ENCODE measurements around the gene COIL. TPM values are rescaled to one million over a fixed set of nuclear protein-coding genes. Genes with fewer than 3 reads are reported as not detected.
A peak's percentile ranks its signal among the peaks of the same experiment; 100 is the strongest.

Gene COIL
- polyA plus RNA-seq, 3 donors: 3.0 to 6.6 (median 5.3) TPM

DNA sequence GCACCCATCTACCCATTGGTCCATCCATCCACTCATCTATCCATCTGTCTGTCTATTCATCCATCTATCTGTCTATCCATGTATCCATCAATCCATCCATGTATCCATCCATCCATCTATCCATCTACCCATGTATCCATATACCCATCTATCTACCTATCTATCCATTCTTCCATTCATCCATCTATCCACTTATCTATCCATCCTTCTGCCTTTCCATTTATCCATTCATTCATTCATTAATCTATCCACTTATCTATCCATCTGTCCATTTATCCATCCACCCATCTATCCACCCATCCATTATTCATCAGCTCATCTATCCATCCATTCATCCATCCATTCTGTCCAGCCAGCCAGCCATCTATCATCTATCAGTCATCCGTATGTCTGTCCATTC, 68.5 kb downstream of the COIL start:
- Histone ChIP-seq H3K27ac (ENCODE audit: low read depth in 1 of 2, low read length in 2 of 2) (no peak overlapping the region), H3K27me3 (ENCODE audit: control insufficient read depth in 2 of 2, insufficient read depth in 2 of 2, low read length in 2 of 2) (no peaks in the 10 kb centered on the region)
- H3K4me3 Mint-ChIP-seq: no peak overlapping the region

DNA sequence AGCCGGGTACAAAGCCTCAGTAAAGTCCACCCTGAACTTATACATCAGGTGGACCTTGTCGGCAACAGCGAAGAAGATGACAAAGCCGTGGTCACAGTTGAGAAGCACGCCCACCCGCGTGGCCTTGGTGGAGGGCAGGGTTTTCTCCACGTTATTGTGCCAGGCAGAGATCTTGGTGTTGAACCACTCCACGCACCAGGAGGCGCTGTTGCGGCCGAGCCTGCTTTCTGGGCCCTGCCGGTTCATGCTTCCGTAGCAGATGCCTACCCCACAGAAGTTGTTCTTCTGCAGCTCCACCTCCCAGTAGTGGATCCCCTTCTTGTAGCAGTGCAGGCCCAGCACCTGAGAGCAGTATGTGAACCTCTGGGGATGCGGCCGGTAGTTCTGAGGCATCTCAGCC, 69.1 kb downstream of the COIL start:
- intact Hi-C loops (cut with micrococcal nuclease): loop anchor here in 1 of 2 donors (5.0 kb wide), 1 partner anchor 51 kb away; no protein-coding TSS in a partner anchor
- no peak overlapping the region for H3K27ac ChIP-seq (ENCODE audit: low read depth in 1 of 2, low read length in 2 of 2)
- H3K4me3 ChIP-seq (replicated peaks in 1 of 3; ENCODE audit: low read depth in 2 of 3, low read length in 3 of 3): no peak overlapping the region
- no peaks in the 10 kb centered on the region for H3K27me3 Mint-ChIP-seq (ENCODE audit: low read depth in 3 of 3)
- no peak overlapping the region for H3K27ac Mint-ChIP-seq
- peaks cover 4% of the 10 kb centered on the region for H3K4me1 Mint-ChIP-seq
- H3K9me3 ChIP-seq (replicated peaks in 1 of 2; ENCODE audit: control insufficient read depth in 1 of 2, insufficient read depth in 1 of 2, low read length in 2 of 2): peaks cover 23 to 27% of the 10 kb centered on the region in 2 donors
- TF ChIP-seq, protein P1, sequence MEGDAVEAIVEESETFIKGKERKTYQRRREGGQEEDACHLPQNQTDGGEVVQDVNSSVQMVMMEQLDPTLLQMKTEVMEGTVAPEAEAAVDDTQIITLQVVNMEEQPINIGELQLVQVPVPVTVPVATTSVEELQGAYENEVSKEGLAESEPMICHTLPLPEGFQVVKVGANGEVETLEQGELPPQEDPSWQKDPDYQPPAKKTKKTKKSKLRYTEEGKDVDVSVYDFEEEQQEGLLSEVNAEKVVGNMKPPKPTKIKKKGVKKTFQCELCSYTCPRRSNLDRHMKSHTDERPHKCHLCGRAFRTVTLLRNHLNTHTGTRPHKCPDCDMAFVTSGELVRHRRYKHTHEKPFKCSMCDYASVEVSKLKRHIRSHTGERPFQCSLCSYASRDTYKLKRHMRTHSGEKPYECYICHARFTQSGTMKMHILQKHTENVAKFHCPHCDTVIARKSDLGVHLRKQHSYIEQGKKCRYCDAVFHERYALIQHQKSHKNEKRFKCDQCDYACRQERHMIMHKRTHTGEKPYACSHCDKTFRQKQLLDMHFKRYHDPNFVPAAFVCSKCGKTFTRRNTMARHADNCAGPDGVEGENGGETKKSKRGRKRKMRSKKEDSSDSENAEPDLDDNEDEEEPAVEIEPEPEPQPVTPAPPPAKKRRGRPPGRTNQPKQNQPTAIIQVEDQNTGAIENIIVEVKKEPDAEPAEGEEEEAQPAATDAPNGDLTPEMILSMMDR (IDR thresholded peaks at IDR 0.05): peak; percentile 71
- no peaks in the 10 kb centered on the region for H3K27me3 ChIP-seq (ENCODE audit: control insufficient read depth in 2 of 2, insufficient read depth in 2 of 2, low read length in 2 of 2)
- H3K36me3 ChIP-seq (replicated peaks in 1 of 2; ENCODE audit: control insufficient read depth in 1 of 2, insufficient read depth in 2 of 2, low read length in 2 of 2): peaks cover 85 to 100% of the 10 kb centered on the region in 2 donors
- H3K4me2 ChIP-seq (replicated peaks; ENCODE audit: extremely low read depth, low read length, poor library complexity, severe bottlenecking): no peak overlapping the region
- H4K20me1 ChIP-seq (ENCODE audit: insufficient read depth, low read length): peaks cover 99% of the 10 kb centered on the region
- 93% methylated on average over 16 of the region's 16 CpGs for WGBS (ENCODE audit: insufficient coverage)
- H3K9ac ChIP-seq (ENCODE audit: insufficient read depth, low read length, poor library complexity, severe bottlenecking): no peak overlapping the region
- H3K36me3 Mint-ChIP-seq: peaks cover 95 to 100% of the 10 kb centered on the region in 2 donors
- peaks cover 27% of the 10 kb centered on the region for H3K79me2 ChIP-seq (ENCODE audit: insufficient read depth, low read length)
- peaks cover 12 to 35% (median 25%) of the 10 kb centered on the region in 7 donors for H3K9me3 Mint-ChIP-seq
- DNase-seq: peak in 1 of 3 donors; percentile 40
- no peak overlapping the region for H3K4me3 Mint-ChIP-seq
- no peak overlapping the region for H2AFZ ChIP-seq (ENCODE audit: insufficient read depth, low read depth, low read length, poor library complexity, severe bottlenecking)
- no peaks in the 10 kb centered on the region for H3K4me1 ChIP-seq (ENCODE audit: control insufficient read depth in 1 of 2, insufficient read depth in 2 of 2, low read length in 2 of 2)

More for the DNA sequence above, 68.5 kb downstream of the COIL start:
- Histone ChIP-seq H3K79me2 (ENCODE audit: insufficient read depth, low read length) (peaks cover 31% of the 10 kb centered on the region), H3K9ac (ENCODE audit: insufficient read depth, low read length, poor library complexity, severe bottlenecking) (no peak overlapping the region), H3K4me3 (replicated peaks in 1 of 3; ENCODE audit: low read depth in 2 of 3, low read length in 3 of 3) (no peak overlapping the region), H2AFZ (ENCODE audit: insufficient read depth, low read depth, low read length, poor library complexity, severe bottlenecking) (no peak overlapping the region), H3K4me1 (ENCODE audit: control insufficient read depth in 1 of 2, insufficient read depth in 2 of 2, low read length in 2 of 2) (no peaks in the 10 kb centered on the region), H4K20me1 (ENCODE audit: insufficient read depth, low read length) (peaks cover 99% of the 10 kb centered on the region), H3K9me3 (replicated peaks in 1 of 2; ENCODE audit: control insufficient read depth in 1 of 2, insufficient read depth in 1 of 2, low read length in 2 of 2) (peaks cover 23 to 27% of the 10 kb centered on the region in 2 donors), H3K36me3 (replicated peaks in 1 of 2; ENCODE audit: control insufficient read depth in 1 of 2, insufficient read depth in 2 of 2, low read length in 2 of 2) (peaks cover 91 to 100% of the 10 kb centered on the region in 2 donors), H3K4me2 (replicated peaks; ENCODE audit: extremely low read depth, low read length, poor library complexity, severe bottlenecking) (no peak overlapping the region)
- 100% methylated on average over 1 of the region's 1 CpG for WGBS (ENCODE audit: insufficient coverage)
- TF ChIP-seq, protein P1 (IDR thresholded peaks at IDR 0.05): no peak
- peaks cover 0 to under 1% (median 0%) of the 10 kb centered on the region in 3 donors for H3K27me3 Mint-ChIP-seq (ENCODE audit: low read depth in 3 of 3)
- peaks cover under 1% of the 10 kb centered on the region for H3K4me1 Mint-ChIP-seq
- peaks cover 95 to 100% of the 10 kb centered on the region in 2 donors for H3K36me3 Mint-ChIP-seq
- peaks cover 12 to 35% (median 25%) of the 10 kb centered on the region in 7 donors for H3K9me3 Mint-ChIP-seq
- DNase-seq: no peak
- H3K27ac Mint-ChIP-seq: peak overlapping the region in 2 of 7 donors; percentile 26 to 38
- intact Hi-C loops (cut with micrococcal nuclease): loop anchor here in 1 of 2 donors (5.0 kb wide), 1 partner anchor 50 kb away; no protein-coding TSS in a partner anchor
